GM12873 (cell line): ENCODE data around the gene PTCD3.

Experiments
- CTCF ChIP-seq: IDR thresholded peaks from 2 replicates; pipeline ENCODE4 v1.5.1; 2012; ENCODE audit warnings: low read depth, mild to moderate bottlenecking, moderate library complexity, low read length, control low read depth; ENCODE audit not compliant: insufficient read depth; ENCODE audit errors: missing control alignments

Gene PTCD3

DNA sequence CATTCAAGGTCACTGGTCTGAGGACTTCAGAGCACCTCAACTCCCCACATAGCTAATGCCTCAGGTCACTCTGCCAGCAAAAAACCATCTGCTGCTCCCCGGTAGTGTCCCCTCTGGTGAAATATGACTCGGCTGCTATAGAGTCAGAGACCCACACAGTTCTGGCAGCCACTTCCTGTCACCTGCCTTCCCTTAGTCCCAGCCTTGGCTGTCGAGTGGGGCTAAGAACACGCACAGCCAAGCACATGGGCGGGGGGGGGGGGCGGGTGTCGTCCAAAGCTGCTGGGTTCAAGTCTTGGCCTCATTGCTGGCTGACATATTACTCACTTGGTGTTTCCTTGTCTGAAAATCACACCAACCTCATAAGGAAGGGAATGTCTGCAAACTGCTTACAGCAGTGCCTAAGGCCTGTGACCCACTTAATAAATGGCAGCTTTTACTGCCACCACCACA is 37.9 kb upstream of the PTCD3 start:
- no peak for TF ChIP-seq CTCF

DNA sequence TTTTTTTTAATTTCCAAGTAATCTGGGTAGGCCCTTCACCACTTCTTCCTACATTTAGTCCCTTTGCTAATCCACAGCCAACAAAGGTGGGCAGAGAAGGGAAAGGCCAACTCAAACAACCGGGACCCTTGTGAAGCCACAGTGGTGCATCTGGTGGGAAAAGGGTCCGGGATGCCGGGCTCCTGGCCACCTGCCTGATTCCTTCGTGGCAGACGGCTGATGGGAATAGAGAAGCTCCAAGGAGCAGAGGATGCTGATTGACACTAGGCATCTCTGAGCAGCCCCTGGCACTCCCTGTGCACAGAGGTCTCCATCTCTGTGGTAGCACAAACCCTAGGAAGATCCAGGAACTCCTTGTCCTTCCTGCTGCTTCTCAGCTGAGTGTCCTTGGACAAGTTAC is 37.4 kb upstream of the PTCD3 start:
- no peak for TF ChIP-seq CTCF

GRCh38 chr2:86069091-86069685 is 36.8 kb upstream of the PTCD3 start:
- TF ChIP-seq CTCF = no peak

DNA sequence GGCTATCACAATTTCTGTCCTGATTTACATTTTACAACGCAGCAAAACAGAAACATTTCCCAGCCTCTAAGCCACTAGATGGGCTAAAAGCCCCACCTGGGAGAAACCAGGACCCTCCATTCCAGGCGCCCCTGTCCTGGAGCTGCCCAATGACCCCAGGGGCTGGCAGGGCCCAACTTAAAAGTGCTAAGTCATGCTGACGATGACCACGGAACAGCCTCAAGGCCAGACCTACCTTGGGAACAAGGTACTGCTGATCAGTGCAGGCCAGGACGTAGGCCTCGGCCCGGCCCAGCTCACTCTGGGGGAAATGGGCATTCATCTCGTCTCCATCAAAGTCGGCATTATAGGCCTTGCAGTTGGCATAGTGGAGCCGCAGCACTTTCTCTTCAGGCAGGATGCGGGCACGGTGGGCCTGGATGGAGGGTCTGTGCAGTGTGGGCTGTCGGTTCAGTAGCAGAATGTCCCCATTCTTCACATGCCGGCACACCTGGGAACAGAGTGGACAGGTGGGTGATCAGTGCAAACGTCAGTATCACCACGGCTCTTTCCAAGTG is 36.2 kb upstream of the PTCD3 start:
- TF ChIP-seq CTCF = no peak

- TF ChIP-seq CTCF = no peak
These were observed 35.2 kb upstream of the PTCD3 start for GRCh38 chr2:86070868-86071267.

GRCh38 chr2:86072271-86072858 is 33.7 kb upstream of the PTCD3 start:
- no peak for TF ChIP-seq CTCF

DNA sequence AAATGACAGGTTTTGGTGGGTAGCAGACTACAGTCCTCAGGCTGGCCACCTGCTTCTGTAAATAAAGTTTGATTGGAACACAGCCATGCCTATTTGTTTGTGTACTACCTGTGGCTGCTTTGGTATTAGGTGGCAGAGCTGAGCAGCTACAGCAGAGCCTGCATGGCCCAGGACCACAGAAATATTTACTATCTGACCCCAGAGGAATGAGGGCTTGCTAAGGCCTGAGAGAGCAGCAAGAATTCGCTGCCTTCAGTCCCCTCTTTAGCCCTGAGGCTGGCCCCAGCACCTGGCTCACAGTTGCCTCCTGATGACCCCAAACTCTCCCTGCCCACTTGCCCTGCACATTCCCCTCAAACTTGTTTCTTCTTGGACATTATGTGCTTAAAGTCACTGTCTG is 32.8 kb upstream of the PTCD3 start:
- TF ChIP-seq CTCF = no peak
